Stimulated activated CD4-positive, alpha-beta T cell treated with anti-CD3 and anti-CD28 coated beads, Interleukin-15, amount 100 ng/mL, for 1 hour (primary cell): ENCODE results near the gene SCRN2.

ENCODE experiments used
- DNase-seq, 2 donors: peaks; one replicate each; pipeline ENCODE4 v3.0.0-alpha.2; 2020; ENCODE audit warnings: low read depth in 1 of 2, low spot score in 1 of 2

SCRN2 gene

GRCh38 chr17:47807421-47807820 is 33.7 kb downstream of the SCRN2 start:
- no peak for DNase-seq

GRCh38 chr17:47806913-47807255 is 34.2 kb downstream of the SCRN2 start:
- no peak for DNase-seq

GRCh38 chr17:47806026-47806912 is 34.8 kb downstream of the SCRN2 start:
- DNase-seq: no peak

GRCh38 chr17:47804461-47804860 is 36.6 kb downstream of the SCRN2 start:
- no peak for DNase-seq

GRCh38 chr17:47803751-47804150 is 37.3 kb downstream of the SCRN2 start:
- DNase-seq: no peak

- no peak for DNase-seq
Observed at GRCh38 chr17:47803201-47803600, 37.9 kb downstream of the SCRN2 start.

GRCh38 chr17:47802341-47803022 is 38.6 kb downstream of the SCRN2 start:
- peak in 1 of 2 donors; percentile 27 for DNase-seq

GRCh38 chr17:47801906-47802305 is 39.2 kb downstream of the SCRN2 start:
- no peak for DNase-seq

GRCh38 chr17:47801176-47801765 is 39.8 kb downstream of the SCRN2 start:
- no peak for DNase-seq

- no peak for DNase-seq
Observed at GRCh38 chr17:47800686-47801085, 40.4 kb downstream of the SCRN2 start.

GRCh38 chr17:47797797-47798196 is 43.3 kb downstream of the SCRN2 start:
- no peak for DNase-seq

- DNase-seq: no peak
Observed at GRCh38 chr17:47792979-47793378, 48.1 kb downstream of the SCRN2 start.

- no peak for DNase-seq
Observed at GRCh38 chr17:47792457-47792856, 48.6 kb downstream of the SCRN2 start.

GRCh38 chr17:47791025-47791424 is 50.0 kb downstream of the SCRN2 start:
- DNase-seq: no peak

- peak; percentile 29 to 45 for DNase-seq
Observed at GRCh38 chr17:47789611-47790561, 51.2 kb downstream of the SCRN2 start.
